Measurements from ENCODE around the gene LBR.

DNA sequence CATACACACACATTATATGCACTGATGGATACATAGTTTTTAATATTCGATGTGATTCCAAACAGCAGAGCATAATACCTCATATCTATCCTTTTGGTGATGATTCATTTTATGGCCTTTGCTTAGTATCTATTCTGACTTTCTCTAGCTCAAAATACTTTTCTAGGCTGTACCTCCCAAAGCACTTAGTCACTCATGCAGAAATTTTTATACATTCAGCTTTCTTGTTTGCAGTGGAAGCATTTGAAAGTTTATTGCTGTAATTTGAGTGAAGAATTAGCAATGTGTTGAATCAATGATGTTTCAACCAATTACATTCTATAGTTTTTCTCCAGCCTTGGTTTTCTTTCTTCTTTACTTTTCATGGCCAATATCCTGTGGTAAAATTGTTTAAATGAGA is 66.7 kb downstream of the LBR start:
- TF ChIP-seq CTCF (IDR thresholded peaks at IDR 0.05) = no peak
- TF ChIP-seq POLR2A (IDR thresholded peaks at IDR 0.05) = no peak
- no peak for TF ChIP-seq EP300 (IDR thresholded peaks at IDR 0.05)

Data from ovary (tissue), 3 donors.